OCI-LY3 (cell line): ENCODE data around the gene PLCB1.

Source experiments
- H2AFZ ChIP-seq: fragments of 200-600, 300-600 bp; shearing (Covaris generic); 2 replicates; pipeline ENCODE4 v1.6.0; 2014; ENCODE audit warnings: antibody characterized with exemption, low read depth, low read length
- H3K27ac ChIP-seq: fragments of 200-600, 300-600 bp; sonication (generic); 2 replicates; pipeline ENCODE4 v1.5.1; 2014; ENCODE audit warnings: mild to moderate bottlenecking, low read length, moderate library complexity, mixed read lengths
- H3K27me3 ChIP-seq: fragments of 200-600, 300-600 bp; sonication (generic); 2 replicates; pipeline ENCODE4 v1.6.1; 2014; ENCODE audit warnings: low read depth, low read length, mixed read lengths
- H3K36me3 ChIP-seq: fragments of 200-600, 300-600 bp; sonication (generic); replicated peaks from 2 replicates; pipeline ENCODE3; 2014; ENCODE audit warnings: low read depth, low read length, mixed read lengths
- H3K4me1 ChIP-seq: fragments of 300-600, 200-600 bp; sonication (generic); 2 replicates; pipeline ENCODE4 v1.6.1; 2014; ENCODE audit warnings: low read length, mixed read lengths
- H3K4me2 ChIP-seq: fragments of 200-600, 300-600 bp; sonication (generic); 2 replicates; pipeline ENCODE4 v1.6.1; 2014; ENCODE audit warnings: low read length, mixed read lengths
- H3K4me3 ChIP-seq: fragments of 300-600, 200-600 bp; sonication (generic); 2 replicates; pipeline ENCODE4 v1.5.1; 2014; ENCODE audit warnings: antibody characterized with exemption, mild to moderate bottlenecking, low read length, moderate library complexity
- H3K79me2 ChIP-seq: fragments of 300-600, 200-600 bp; shearing (Covaris generic); 2 replicates; pipeline ENCODE4 v1.6.1; 2014; ENCODE audit warnings: mild to moderate bottlenecking, low read length, mixed read lengths
- H3K9ac ChIP-seq: fragments of 300-600, 200-600 bp; shearing (Covaris generic); 2 replicates; pipeline ENCODE4 v1.6.0; 2014; ENCODE audit warnings: mild to moderate bottlenecking, low read length, moderate library complexity
- H3K9me3 ChIP-seq: fragments of 200-600, 300-600 bp; shearing (Covaris generic); 2 replicates; pipeline ENCODE4 v1.6.1; 2014; ENCODE audit warnings: low read length, mixed read lengths; ENCODE audit not compliant: insufficient read depth
- H4K20me1 ChIP-seq: fragments of 200-600, 300-600 bp; sonication (generic); 2 replicates; pipeline ENCODE4 v1.6.1; 2016; ENCODE audit warnings: low read length, mixed read lengths; ENCODE audit not compliant: insufficient read depth
- EZH2phosphoT487 ChIP-seq: fragments of 200-600 bp; shearing (Covaris generic); IDR thresholded peaks from 2 replicates; pipeline ENCODE4 v1.6.1; 2018; ENCODE audit warnings: antibody characterized with exemption, mixed run types, low read depth
- TF ChIP-seq, protein P1 (sequence below): fragments of 200-600, 300-600 bp; sonication (generic); IDR thresholded peaks from 2 replicates; pipeline ENCODE4 v1.5.1; 2014; ENCODE audit warnings: antibody characterized with exemption, low read length, low read depth

PLCB1 gene

DNA sequence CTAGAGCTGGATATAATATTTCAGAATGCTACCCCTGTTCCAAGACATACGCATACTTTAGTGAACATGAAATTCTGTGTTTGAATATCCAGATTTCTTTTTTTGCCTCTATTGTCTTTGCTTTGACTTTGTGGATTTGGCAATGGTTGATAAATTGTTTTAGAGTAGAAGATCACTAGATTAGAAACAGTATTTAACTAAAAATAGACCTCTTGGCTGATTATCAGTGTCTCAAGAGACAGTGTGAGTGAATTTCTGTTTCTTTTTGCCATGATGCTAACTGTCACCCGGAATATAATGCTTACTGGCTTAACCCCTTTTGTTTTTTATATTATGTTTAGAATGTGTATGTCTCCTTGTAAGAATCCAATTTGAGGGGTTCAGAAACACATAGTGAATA lies 102.5 kb downstream of the PLCB1 start:
- no peaks in the 10 kb centered on the region for H3K4me1 ChIP-seq

DNA sequence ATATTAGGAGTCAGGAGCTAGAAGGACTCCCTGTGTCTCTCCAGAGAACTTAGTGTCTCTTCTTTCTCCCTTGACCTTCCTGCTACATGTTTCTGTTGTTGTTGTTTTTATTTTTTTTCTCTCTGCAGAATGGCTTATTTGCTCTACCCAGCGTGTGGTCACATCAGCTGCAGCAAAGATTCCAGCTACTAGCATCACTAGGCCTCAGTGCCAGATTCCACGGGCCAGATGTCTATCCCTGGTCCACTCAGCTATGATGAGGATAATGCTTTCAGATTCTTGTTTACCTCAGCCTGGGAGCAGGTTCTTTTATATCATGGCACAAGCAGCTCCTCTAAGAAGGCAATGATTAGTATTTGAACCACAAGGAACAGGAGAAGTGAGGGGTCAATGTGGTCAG lies 110.0 kb downstream of the PLCB1 start:
- Histone ChIP-seq H3K27me3 (no peaks in the 10 kb centered on the region), H3K4me1 (peaks cover 9% of the 10 kb centered on the region), H3K79me2 (no peaks in the 10 kb centered on the region), H4K20me1 (no peaks in the 10 kb centered on the region), H3K9ac (no peak overlapping the region), H3K4me3 (no peak overlapping the region), H3K27ac (no peak overlapping the region), H3K36me3 (no peaks in the 10 kb centered on the region), H3K4me2 (no peak overlapping the region), H3K9me3 (no peaks in the 10 kb centered on the region), H2AFZ (no peak overlapping the region)
- no peak for TF ChIP-seq EZH2phosphoT487
- TF ChIP-seq, protein P1, sequence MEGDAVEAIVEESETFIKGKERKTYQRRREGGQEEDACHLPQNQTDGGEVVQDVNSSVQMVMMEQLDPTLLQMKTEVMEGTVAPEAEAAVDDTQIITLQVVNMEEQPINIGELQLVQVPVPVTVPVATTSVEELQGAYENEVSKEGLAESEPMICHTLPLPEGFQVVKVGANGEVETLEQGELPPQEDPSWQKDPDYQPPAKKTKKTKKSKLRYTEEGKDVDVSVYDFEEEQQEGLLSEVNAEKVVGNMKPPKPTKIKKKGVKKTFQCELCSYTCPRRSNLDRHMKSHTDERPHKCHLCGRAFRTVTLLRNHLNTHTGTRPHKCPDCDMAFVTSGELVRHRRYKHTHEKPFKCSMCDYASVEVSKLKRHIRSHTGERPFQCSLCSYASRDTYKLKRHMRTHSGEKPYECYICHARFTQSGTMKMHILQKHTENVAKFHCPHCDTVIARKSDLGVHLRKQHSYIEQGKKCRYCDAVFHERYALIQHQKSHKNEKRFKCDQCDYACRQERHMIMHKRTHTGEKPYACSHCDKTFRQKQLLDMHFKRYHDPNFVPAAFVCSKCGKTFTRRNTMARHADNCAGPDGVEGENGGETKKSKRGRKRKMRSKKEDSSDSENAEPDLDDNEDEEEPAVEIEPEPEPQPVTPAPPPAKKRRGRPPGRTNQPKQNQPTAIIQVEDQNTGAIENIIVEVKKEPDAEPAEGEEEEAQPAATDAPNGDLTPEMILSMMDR = no peak

More for the DNA sequence above, 102.5 kb downstream of the PLCB1 start:
- H4K20me1 ChIP-seq = no peaks in the 10 kb centered on the region
- H3K27ac ChIP-seq = no peak overlapping the region
- H3K4me2 ChIP-seq = no peak overlapping the region
- TF ChIP-seq, protein P1 = no peak
- TF ChIP-seq EZH2phosphoT487 = no peak
- H3K27me3 ChIP-seq = no peaks in the 10 kb centered on the region
- no peaks in the 10 kb centered on the region for H3K36me3 ChIP-seq
- no peak overlapping the region for H3K4me3 ChIP-seq
- no peak overlapping the region for H2AFZ ChIP-seq
- H3K79me2 ChIP-seq = no peaks in the 10 kb centered on the region
- H3K9me3 ChIP-seq = no peaks in the 10 kb centered on the region
- no peak overlapping the region for H3K9ac ChIP-seq

DNA sequence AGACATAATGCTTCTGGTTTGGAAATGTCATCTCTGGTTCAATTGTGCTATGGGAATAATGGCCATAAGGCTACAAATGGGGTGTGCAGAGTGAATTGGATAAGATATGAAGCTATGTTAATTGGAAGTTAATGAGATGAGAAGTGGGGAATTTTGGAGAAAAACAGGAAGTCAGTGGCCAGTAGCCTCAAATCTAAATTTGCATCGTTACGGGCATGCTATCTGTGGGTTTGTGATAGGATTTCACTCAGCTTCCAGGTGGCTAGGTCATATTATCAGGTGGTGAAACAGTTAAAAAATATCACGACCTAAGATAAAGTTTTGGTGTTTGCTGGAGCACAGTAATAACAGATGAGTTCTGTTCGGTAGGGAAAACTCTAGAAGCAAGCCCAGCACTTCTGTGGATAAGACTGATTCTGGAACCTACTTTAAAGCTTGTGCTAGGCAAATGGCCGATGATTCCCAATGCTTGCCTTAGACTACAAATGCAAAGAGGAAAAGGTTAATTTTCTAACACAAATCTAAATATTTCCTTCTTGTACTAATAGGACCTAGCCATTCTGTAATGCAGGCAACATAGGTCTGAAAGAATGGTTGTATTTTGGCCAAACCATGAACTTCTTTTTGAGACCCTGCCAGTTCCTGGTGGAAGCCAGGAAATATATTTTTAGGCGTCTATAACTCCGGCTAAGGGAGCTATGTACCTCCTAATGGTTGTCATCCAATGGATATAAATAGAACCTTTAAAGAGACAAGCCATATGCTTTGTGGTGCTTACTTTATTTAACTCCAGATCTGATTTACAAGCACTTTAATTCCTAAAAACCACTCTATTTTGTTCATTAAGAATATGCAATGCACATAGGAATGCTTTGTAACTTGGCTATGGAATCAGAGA lies 111.0 kb downstream of the PLCB1 start:
- H3K27me3 ChIP-seq = no peaks in the 10 kb centered on the region
- TF ChIP-seq, protein P1 = no peak
- no peak for TF ChIP-seq EZH2phosphoT487
- no peak overlapping the region for H3K9ac ChIP-seq
- H3K4me3 ChIP-seq = no peak overlapping the region
- no peak overlapping the region for H3K27ac ChIP-seq
- no peaks in the 10 kb centered on the region for H3K9me3 ChIP-seq
- H4K20me1 ChIP-seq = no peaks in the 10 kb centered on the region
- no peak overlapping the region; the same call in 1 of the 2 replicates for H2AFZ ChIP-seq
- no peaks in the 10 kb centered on the region for H3K36me3 ChIP-seq
- H3K4me1 ChIP-seq = peaks cover 9% of the 10 kb centered on the region
- H3K79me2 ChIP-seq = no peaks in the 10 kb centered on the region
- 0 out of 2 replicates have a peak overlapping the region, but pooled peaks have one; percentile 10 for H3K4me2 ChIP-seq

DNA sequence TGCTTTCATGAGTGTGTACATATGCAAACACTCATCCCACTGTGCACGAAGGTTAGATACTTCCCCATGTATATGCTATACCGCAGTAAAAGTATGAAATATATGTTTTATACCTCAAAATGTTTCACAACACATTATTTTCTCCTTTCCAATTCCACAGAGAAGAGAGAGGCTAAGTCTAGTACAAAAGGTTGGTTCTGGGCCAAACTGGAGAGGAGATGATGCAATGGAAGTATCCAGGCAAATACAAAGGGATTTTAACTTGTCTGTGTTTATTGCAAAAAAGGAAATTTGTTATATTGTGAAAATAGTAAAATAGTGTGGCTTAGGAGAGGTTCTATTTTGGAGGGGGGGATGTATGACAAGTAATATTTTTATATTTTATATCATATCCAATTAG lies 112.6 kb downstream of the PLCB1 start:
- no peak overlapping the region for H3K27ac ChIP-seq
- TF ChIP-seq, protein P1 = no peak
- no peak for TF ChIP-seq EZH2phosphoT487
- no peak overlapping the region for H3K9ac ChIP-seq
- no peak overlapping the region for H3K4me2 ChIP-seq
- no peaks in the 10 kb centered on the region for H3K36me3 ChIP-seq
- H3K4me3 ChIP-seq = no peak overlapping the region
- no peak overlapping the region for H2AFZ ChIP-seq
- H3K4me1 ChIP-seq = peaks cover 9% of the 10 kb centered on the region
- H4K20me1 ChIP-seq = no peaks in the 10 kb centered on the region
- no peaks in the 10 kb centered on the region for H3K27me3 ChIP-seq
- H3K9me3 ChIP-seq = no peaks in the 10 kb centered on the region
- H3K79me2 ChIP-seq = no peaks in the 10 kb centered on the region
